ENCODE results near the gene MAPK4.

The MAPK4 gene

GRCh38 chr18:50749421-50749820 is 189.5 kb downstream of the MAPK4 start:
- H3K27ac ChIP-seq, result no peak overlapping the region
- TF ChIP-seq ZFX (IDR thresholded peaks at IDR 0.05), result no peak
- TF ChIP-seq, protein P1, sequence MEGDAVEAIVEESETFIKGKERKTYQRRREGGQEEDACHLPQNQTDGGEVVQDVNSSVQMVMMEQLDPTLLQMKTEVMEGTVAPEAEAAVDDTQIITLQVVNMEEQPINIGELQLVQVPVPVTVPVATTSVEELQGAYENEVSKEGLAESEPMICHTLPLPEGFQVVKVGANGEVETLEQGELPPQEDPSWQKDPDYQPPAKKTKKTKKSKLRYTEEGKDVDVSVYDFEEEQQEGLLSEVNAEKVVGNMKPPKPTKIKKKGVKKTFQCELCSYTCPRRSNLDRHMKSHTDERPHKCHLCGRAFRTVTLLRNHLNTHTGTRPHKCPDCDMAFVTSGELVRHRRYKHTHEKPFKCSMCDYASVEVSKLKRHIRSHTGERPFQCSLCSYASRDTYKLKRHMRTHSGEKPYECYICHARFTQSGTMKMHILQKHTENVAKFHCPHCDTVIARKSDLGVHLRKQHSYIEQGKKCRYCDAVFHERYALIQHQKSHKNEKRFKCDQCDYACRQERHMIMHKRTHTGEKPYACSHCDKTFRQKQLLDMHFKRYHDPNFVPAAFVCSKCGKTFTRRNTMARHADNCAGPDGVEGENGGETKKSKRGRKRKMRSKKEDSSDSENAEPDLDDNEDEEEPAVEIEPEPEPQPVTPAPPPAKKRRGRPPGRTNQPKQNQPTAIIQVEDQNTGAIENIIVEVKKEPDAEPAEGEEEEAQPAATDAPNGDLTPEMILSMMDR (conservative IDR thresholded peaks at IDR 0.05), result no peak

GRCh38 chr18:50749945-50750344 is 190.1 kb downstream of the MAPK4 start:
- no peak for TF ChIP-seq ZFX (IDR thresholded peaks at IDR 0.05)
- TF ChIP-seq, protein P1 (conservative IDR thresholded peaks at IDR 0.05), result no peak
- H3K27ac ChIP-seq, result no peak overlapping the region

GRCh38 chr18:50750546-50750945 is 190.7 kb downstream of the MAPK4 start:
- no peak overlapping the region for H3K27ac ChIP-seq
- no peak for TF ChIP-seq ZFX (IDR thresholded peaks at IDR 0.05)
- TF ChIP-seq, protein P1 (conservative IDR thresholded peaks at IDR 0.05), result no peak

GRCh38 chr18:50751490-50751889 is 191.6 kb downstream of the MAPK4 start:
- TF ChIP-seq, protein P1 (conservative IDR thresholded peaks at IDR 0.05), result no peak
- no peak for TF ChIP-seq ZFX (IDR thresholded peaks at IDR 0.05)
- no peak overlapping the region for H3K27ac ChIP-seq

- TF ChIP-seq ZFX (IDR thresholded peaks at IDR 0.05), result no peak
- TF ChIP-seq, protein P1 (conservative IDR thresholded peaks at IDR 0.05), result no peak
- H3K27ac ChIP-seq, result no peak overlapping the region
Measured at GRCh38 chr18:50751947-50752346, 192.1 kb downstream of the MAPK4 start.

GRCh38 chr18:50753311-50753710 is 193.4 kb downstream of the MAPK4 start:
- TF ChIP-seq ZFX (IDR thresholded peaks at IDR 0.05), result no peak
- TF ChIP-seq, protein P1 (conservative IDR thresholded peaks at IDR 0.05), result no peak
- H3K27ac ChIP-seq, result no peak overlapping the region

- no peak overlapping the region for H3K27ac ChIP-seq
- TF ChIP-seq, protein P1 (conservative IDR thresholded peaks at IDR 0.05), result no peak
- no peak for TF ChIP-seq ZFX (IDR thresholded peaks at IDR 0.05)
Measured at GRCh38 chr18:50754297-50754696, 194.4 kb downstream of the MAPK4 start.

All from C4-2B (cell line).